NCI-H2171 (cell line): ENCODE measurements around the gene RSPRY1.

ENCODE experiments used
- DNase-seq: peaks from one replicate; lab custom pipeline; 2025; lab: John Stamatoyannopoulos, UW

The RSPRY1 gene

DNA sequence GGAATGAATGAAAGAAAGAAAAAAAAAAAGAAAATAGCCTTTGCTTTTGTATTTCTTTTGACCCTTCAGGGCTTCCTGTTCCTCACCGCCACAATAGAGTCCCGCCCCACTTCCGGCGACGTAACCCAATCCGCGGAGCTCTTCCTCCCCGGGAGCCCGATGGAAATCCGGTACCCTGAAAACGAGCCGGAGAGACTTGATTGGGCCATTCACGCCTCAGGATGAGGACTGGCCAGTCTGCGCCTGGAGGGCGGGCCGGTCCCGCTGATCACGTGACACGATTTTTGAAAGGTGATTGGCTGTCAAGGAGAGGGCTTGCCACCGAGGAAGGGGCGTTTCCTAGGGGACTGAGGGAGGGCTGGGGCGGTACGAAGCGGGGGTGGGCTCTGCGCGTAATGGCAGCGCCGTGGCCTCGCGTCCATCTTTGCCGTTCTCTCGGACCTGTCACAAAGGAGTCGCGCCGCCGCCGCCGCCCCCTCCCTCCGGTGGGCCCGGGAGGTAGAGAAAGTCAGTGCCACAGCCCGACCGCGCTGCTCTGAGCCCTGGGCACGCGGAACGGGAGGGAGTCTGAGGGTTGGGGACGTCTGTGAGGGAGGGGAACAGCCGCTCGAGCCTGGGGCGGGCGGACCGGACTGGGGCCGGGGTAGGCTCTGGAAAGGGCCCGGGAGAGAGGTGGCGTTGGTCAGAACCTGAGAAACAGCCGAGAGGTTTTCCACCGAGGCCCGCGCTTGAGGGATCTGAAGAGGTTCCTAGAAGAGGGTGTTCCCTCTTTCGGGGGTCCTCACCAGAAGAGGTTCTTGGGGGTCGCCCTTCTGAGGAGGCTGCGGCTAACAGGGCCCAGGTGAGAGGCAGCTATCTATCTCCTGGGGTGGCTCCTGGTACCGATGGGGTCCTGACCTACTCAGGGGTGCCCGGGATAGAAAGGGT is at the start of gene RSPRY1, which contains the start of gene PSME3IP1:
RSPRY1 (plus strand) TSS at position 385 of the 927 bp plus-strand sequence. CDS start 18,330 bp downstream, outside the sequence.
PSME3IP1 (minus strand) TSS at position 95 of the 927 bp plus-strand sequence. CDS start 12,185 bp downstream, outside the sequence.
- peak; percentile 98 for DNase-seq

DNA sequence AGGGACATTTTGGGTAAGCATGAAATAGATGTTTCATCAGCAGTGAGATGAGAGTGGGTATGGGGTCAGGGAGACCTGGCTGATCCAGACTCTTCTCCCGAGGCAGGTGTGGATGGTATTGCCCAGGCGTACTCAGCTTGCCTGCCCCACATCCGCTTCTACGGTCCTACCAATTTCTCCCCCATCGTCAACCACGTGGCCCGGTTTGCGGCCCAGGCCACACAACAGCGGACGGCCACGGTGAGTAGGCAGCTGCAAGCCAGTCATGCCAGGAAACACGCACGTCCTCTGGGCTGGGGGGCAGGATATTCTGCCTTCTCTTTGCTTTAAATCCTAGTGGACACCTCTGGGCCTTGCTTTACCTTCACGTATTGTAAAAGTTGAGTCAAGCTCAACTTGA is 49.1 kb upstream of the RSPRY1 start:
- no peak for DNase-seq

DNA sequence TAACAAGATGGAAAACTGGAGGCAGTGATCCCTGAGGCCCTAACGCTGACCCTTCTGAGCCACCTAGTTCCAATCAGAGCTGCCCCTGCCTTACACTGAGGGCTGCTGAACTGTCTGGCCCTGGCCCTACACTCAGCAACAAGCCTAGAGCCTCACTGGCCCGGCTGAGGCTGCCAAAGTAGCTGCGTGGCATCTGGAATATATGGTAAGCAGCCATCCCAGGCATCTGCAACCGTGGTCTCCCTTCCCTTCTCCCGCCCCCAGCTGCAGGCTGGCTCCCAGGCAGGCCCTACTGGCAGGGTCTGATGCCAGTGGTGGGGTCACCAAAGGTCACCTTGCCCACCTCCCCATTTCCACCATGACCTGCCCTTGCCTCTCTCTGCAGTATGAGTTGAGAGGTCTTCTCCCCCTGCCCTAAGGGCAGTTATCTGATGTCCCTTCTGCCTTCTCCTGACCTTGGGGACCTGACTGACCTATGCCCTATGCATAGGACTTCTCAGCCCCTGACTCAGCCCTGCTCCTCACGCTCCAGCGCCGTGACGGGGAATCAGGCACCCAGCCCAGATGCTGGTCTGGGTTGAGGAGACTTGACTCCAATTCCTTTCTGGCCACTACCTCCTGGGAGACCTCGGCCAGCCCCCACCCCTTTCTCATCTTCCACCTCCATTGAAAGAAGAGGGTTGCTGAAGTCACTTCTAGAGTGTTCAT is 48.4 kb upstream of the RSPRY1 start:
- DNase-seq, result no peak

DNA sequence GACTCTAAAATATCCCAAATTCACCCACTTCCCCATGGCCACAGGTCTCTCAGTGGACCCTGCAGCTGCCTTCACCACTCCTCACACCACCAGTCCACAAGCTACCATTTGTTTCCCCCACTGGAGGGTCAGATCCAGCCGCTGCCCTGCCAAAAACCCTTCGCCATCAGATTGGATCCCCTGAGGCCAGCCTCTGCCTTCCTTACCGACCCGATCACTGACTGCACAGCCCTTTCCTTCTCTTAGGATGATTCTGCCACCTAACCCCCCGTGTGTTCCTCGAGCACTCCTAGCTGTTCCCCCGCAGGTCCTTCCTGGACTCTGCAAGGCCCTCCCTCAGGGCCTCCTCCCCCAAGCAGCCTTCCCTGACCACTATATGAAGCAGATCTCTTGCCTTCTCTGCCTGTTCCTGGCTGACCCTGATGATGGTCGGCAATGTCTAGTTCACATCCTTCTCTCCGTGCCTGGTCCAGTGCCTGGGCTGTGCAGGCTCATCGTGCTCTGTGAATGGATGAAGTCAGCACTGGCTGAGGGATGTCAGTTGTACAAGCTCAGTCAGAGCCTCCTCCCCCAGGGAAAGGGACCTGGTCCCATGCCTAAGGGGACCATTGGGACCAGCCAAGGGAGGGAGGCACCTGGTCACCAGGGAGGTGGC is 47.7 kb upstream of the RSPRY1 start:
- DNase-seq, result no peak

DNA sequence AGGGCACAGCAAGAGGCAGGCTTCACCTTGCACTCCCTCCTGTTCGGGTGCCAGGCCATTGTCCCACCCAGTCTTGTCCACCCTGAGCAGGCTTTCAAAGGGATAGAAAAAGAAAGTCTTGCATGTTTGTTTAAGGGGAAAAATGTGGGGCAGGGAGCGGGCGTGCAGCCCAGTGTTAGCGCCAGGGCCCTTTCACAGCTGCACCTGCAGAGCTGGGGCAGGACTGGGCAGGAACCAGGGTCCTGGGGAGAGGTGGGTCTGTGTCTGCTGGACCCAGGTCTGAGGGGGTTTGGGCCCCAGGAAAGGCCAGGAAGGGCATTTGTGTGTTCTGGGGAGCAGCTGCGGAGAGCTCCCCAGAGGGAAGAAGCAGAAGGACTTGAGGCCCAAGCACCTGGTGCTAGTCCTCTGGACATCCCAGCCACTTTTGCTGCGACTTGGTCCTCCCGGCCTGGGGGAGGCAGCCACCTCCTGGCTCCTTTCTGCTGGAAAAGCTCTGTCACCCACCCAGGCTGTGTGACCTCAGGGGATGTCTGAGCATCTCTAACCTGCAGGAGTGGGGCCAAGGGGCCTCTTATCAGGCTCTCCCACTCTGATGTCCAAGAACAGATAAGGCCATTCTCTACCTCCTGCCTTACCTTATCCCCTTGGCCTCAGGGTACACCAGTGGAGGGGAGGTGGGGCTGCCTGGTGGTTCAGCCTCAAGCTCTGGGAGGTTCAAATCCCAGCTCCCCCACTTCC is 45.0 kb upstream of the RSPRY1 start:
- no peak for DNase-seq

DNA sequence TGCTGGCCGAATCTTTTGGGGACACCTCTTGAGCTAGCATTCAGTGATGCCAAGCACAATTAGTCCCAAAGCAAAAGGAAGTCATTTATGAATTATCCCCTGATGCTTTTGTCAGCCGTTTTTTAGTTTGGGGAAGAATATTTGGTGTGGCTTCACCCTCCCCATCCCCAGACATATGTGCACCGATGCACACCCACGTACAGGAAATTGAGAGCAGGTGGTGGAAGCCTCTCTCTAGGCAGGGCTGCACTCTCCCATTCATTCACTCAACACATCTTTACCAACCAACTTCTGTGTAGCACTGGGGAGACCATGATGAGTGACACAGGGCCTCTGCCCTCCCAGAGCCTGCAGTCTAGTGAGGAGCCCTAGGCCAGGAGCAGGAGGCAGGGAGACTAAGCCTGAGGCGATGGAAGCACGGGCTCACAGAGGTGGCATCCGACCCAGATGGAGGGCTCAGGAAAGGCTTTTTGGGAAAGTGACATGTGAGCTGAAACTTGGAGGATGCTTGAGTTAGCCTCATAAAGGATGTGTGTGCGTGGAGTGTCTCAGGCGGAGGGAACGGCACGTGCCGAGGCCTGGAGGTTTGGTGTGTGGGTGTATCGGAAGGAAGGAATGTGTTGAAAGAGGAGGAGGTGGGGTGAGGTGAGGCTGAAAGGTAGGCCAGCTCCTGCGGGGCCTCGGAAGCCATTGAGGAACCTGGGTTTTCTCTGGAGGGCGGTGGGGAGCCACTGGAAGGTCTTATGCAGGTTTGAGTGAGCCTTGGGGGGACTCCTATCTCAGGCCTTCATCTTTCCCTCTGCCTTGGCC is 44.1 kb upstream of the RSPRY1 start:
- DNase-seq, result no peak

DNA sequence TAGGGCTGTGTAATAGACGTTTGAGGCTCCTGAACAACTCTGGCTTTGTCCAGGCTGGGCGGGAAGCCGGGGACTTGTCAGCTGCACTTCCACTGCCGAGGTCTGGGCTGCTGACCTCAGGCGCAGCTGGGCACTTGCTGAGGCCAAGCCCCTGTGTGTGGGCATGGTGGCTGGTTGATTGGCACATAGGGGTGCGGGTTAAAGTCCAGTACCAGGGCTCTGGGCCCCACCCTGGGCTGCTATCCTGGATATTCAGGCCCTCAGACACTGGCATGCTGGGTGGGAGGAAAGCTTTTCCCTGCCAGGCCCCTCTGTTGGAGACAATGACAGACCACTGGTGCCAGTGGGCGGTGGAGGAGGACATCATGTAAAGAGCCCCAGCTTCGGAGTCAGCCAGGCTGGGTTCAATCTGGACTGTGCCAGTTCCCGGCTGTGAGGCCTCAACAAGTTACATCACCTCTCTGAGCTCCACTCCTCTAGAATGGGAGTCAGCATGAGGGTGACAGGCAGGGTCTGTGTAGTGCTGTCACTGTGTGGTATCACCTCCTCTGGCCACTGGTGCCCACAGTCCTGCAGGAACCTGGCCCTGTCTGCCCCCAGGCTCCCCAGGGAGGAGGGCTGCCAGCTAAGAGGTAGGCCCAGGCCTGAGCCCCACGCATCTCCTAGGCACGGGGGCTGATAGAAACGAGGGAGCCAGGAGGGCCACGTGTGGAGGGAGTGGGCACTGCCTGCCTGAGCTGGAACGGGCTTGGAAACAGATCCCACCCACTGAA is 42.8 kb upstream of the RSPRY1 start:
- no peak for DNase-seq

DNA sequence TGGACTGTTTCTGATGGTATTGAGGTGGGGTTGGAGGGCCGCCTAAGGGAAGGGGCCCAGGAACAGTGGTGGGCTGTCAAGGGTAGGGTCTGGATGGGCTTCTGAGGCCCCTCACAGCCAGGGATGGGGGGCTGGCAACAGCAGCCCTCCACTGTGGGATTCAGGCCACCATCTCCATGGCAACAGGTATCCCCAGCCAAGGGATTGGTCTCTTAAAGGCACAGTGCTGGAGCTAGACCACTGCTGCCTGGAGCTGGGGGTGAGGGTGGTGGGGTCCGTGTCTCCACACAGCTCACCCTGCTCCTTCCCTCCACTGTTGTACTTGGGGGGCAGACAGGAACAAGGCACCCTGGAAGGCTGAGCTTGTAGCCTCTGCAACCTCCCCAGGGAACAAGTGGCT is 42.1 kb upstream of the RSPRY1 start:
- no peak for DNase-seq

DNA sequence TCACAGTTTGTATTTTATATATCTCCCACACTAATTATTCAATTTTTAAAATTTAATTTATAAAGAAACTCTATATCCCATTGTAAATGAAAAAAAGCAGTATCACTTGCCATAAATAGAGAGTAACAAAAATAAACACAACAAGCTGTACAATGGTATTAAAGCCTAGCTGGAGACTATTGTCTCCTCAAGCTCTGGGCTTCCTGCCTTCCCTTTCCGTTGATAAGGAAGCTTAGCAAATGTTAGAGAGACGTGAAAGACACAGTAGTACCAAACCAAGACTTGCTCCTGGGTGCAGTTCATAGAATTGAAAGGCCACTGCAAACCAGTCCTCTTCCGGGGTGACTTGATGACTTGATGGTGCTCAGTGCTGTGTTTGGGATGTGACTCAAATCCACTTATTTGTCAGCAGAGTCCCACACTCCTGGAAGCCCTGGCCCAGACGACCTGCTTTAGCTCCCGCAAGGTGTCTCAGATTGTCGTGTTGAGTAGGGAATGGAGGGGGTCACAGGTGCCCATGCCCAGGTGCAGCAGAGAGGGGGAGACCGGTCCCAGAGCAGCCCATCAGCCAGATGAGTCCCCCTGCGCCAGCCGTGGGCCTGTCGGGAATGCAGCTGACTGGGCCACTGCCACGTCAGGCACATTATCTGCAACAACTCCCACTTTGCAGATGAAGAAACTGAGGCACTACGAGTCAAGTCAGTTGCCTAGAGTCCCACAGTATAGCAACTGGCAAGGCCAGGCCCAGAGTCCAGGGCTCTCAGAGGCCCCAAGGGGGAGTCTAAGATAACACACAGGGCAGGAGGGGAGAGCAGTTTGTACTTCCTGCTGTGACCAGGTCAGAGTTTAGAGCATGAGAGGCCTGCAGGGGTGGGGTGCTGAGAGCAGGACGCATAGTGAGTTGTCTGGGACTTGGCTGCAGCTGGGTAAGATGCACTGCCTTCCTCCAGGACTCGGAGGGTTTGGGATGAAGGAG is 40.8 kb upstream of the RSPRY1 start:
- DNase-seq, result no peak

DNA sequence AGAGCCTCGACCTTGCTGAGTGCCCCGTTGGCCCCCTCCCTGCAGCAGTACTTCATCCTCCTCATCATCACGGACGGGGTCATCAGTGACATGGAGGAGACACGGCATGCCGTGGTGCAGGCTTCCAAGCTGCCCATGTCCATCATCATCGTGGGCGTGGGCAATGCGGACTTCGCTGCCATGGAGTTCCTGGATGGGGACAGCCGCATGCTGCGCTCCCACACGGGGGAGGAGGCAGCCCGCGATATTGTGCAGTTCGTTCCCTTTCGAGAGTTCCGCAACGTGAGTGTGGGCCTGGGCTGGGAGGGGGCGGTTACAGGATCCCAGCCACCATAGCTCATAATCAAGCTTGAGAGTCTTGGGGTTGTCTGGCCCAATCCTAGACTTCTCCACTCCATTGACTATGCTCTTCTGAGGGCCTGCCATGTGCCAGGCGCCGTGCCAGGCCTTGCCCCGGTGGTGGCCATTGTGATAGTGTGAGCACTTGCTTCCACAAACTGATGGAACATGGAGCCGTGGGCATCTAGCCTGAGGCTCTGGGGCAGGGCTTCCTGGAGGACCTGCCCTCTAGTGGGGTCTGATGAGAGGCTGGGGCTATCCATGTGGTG is 40.0 kb upstream of the RSPRY1 start:
- no peak for DNase-seq

DNA sequence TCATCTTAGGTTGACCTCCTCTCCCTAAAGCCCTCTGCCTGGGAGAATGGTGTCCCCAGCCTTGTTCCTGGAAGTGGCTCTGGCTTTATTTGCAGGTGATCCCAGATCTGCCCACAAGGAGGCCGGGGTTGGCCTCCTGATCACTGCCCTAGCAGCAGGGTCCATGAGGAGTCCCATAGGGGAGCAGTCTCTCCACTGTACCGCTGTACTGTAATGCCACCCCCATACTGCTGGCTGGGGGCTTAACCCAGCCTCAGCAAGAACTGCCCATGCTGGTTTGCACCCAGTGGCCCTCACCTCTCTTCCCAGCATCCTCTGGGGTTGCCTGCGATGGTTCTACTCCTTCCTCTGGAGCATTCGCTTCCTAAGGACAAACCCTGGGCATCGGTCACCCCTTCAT is 39.4 kb upstream of the RSPRY1 start:
- no peak for DNase-seq

DNA sequence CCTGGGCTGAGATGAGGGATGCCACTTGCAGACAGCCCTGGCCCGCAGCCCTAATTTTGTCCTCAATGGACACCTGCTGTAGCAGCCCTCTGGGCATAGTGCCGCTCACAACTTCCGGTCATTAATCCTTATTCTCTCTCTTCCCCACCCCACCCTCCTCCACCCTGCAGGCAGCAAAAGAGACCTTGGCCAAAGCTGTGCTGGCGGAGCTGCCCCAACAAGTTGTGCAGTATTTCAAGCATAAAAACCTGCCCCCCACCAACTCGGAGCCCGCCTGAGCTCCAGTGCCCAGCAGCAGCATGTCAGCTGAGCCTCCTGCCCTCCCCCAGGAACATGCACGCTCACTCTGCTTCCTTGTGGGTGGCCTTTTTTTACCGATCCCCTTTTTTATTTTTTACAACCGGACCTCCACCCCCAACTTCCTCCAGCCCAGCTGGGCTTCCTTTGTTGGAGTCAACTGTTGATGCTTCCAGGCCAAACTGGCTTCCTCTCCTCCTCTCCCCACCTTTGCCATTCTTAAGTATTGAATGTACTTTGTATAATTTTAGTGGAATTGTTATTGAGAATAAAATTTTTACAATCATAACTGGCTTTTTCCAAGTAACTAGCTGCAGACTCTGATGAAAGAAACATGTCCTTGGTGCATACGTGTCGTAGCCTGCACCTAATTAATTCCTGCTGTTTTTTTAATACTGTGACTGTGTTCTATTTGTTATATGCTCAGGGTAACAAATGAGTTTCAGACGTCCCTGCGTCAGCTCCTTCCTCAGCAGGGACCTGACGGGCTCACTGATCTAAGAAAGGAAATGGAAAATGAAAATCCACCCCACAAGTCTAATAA is 38.5 kb upstream of the RSPRY1 start:
- DNase-seq, result no peak

DNA sequence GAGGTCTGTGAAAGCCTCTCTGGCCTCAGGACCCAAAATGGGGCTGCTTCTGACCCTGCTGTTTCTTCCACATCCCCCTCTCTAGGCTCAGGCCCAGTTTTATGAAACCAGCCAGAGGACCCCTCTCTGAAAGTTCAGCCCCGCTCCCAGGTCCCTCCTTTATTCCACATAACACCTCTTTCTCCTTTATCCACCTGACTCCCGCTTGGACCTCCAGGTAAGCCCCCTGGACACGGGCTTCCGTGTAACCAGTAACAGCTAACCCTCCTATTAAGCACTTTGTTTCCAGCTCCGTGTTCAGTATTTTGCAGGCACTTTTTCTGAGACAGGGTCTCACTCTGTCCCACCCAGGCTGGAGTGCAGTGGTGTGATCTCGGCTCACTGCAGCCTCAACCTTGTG is 37.6 kb upstream of the RSPRY1 start:
- DNase-seq, result no peak

DNA sequence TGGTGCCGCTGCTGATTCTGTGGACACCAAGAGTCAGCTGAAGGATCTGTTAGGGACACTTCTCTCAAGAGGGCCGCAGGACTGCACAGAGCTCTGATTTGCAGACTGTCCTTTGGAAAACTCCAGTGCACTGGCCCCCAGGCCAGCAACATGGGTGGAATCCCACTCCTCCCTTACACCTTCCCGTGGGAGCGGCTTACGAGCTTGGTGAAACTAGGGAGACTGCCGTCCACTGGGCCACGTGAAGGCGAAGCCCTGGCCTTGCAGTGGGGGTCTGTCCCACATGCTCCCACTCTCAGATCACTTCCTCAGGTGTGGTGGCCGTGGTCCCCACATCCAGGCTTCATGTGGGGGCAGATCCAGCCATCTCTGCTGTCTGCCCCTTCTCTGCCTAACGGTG is 36.7 kb upstream of the RSPRY1 start:
- DNase-seq, result no peak

DNA sequence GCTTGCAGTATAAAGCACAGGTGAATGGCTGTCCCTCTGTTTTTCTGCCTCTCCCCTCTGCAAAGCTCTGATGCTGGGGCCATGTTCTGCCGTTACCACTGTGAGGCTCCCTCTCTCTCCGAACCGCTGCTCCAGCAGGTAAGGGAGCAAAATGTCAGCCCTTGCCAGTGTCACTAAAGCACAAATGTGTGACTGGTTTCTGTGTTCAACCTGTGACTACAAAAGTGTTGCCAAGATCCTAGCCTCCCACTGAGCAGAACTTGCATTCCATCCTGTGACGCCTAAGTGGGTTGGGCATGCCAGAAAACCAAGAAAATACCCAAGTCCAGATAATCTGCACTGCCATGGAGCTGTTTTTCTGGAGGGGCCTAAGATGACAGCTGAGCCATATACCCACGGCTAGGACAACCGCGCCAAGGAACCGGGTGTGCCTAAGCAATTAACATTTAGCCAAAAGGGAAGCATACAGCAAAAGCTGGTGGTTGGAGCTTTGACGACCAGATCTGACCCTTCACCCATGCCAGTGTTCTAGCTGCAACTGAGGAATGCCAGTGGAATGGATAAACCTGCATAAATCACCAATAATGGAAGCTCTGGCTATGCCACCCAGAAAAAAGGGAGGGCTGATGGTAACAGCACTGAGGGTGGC is 35.3 kb upstream of the RSPRY1 start:
- DNase-seq, result no peak

DNA sequence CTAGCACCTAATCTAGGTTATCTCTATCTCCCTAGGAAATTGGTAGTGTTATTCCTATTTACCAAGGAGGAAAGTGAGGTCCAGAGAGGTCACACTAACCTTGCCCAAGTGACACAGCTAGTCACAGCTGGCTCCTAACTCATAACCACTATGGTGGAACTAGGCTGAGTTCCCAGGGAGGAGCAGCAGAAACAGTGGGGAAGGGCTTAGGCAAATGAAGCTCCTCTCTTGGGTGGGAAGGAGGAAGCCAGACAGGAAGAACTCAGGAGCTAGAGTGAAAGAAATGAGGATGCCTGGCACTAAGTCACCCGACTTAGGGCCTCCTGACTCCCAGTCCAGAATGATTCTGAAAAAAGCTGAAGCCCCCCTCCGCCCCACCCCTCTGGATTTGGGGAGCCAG is 34.8 kb upstream of the RSPRY1 start:
- DNase-seq, result no peak
